ENCODE data around the gene EPM2A.
"Not testable (repeated sequence)": the region's sequence is repeated elsewhere in the genome, so short reads cannot be mapped to it uniquely, and the experiment has no call there.

EPM2A gene

GRCh38 chr6:145733207-145733606 is 2.1 kb downstream of the EPM2A start:
- FAIRE-seq (no peak), DNase-seq (ENCODE audit: extremely low spot score, insufficient read length, low read depth) (no peak)

- DNase-seq (ENCODE audit: extremely low spot score, insufficient read length, low read depth) = no peak
- FAIRE-seq = no peak
Observed at GRCh38 chr6:145731447-145731846, 3.9 kb downstream of the EPM2A start.

- FAIRE-seq = no peak
- DNase-seq (ENCODE audit: extremely low spot score, insufficient read length, low read depth) = no peak
Observed at GRCh38 chr6:145729887-145730286, 5.4 kb downstream of the EPM2A start.

GRCh38 chr6:145728444-145729385 is 6.6 kb downstream of the EPM2A start:
- DNase-seq (ENCODE audit: extremely low spot score, insufficient read length, low read depth) (no peak), FAIRE-seq (no peak)

- DNase-seq (ENCODE audit: extremely low spot score, insufficient read length, low read depth) (no peak), FAIRE-seq (no peak)
Observed at GRCh38 chr6:145727817-145728388, 7.4 kb downstream of the EPM2A start.

- FAIRE-seq (no peak), DNase-seq (ENCODE audit: extremely low spot score, insufficient read length, low read depth) (no peak)
Observed at GRCh38 chr6:145725570-145725969, 9.8 kb downstream of the EPM2A start.

GRCh38 chr6:145723646-145724045 is 11.7 kb downstream of the EPM2A start:
- DNase-seq (ENCODE audit: extremely low spot score, insufficient read length, low read depth) (no peak), FAIRE-seq (no peak)

- no peak for DNase-seq (ENCODE audit: extremely low spot score, insufficient read length, low read depth)
- no peak for FAIRE-seq
Observed at GRCh38 chr6:145722190-145722589, 13.1 kb downstream of the EPM2A start.

- FAIRE-seq = no peak
- DNase-seq (ENCODE audit: extremely low spot score, insufficient read length, low read depth) = no peak
Observed at GRCh38 chr6:145721144-145721543, 14.2 kb downstream of the EPM2A start.

- DNase-seq (ENCODE audit: extremely low spot score, insufficient read length, low read depth) = no peak
Observed at GRCh38 chr6:145715426-145715825, 19.9 kb downstream of the EPM2A start.

GRCh38 chr6:145714731-145715130 is 20.6 kb downstream of the EPM2A start:
- no peak for DNase-seq (ENCODE audit: extremely low spot score, insufficient read length, low read depth)
- no peak for FAIRE-seq

More at GRCh38 chr6:145715426-145715825, 19.9 kb downstream of the EPM2A start:
- no peak for FAIRE-seq

GRCh38 chr6:145713773-145714172 is 21.5 kb downstream of the EPM2A start:
- DNase-seq (ENCODE audit: extremely low spot score, insufficient read length, low read depth) (no peak), FAIRE-seq (no peak)

- FAIRE-seq (no peak), DNase-seq (ENCODE audit: extremely low spot score, insufficient read length, low read depth) (no peak)
Observed at GRCh38 chr6:145711372-145711771, 23.9 kb downstream of the EPM2A start.

GRCh38 chr6:145707397-145707796 is 27.9 kb downstream of the EPM2A start:
- FAIRE-seq = no peak
- DNase-seq (ENCODE audit: extremely low spot score, insufficient read length, low read depth) = no peak

- DNase-seq (ENCODE audit: extremely low spot score, insufficient read length, low read depth) (no peak), FAIRE-seq (no peak)
Observed at GRCh38 chr6:145705561-145705960, 29.8 kb downstream of the EPM2A start.

GRCh38 chr6:145704143-145704781 is 31.1 kb downstream of the EPM2A start:
- DNase-seq (ENCODE audit: extremely low spot score, insufficient read length, low read depth) (no peak), FAIRE-seq (no peak)

GRCh38 chr6:145699462-145699861 is 35.9 kb downstream of the EPM2A start:
- FAIRE-seq (no peak), DNase-seq (ENCODE audit: extremely low spot score, insufficient read length, low read depth) (no peak)

GRCh38 chr6:145697401-145697800 is 37.9 kb downstream of the EPM2A start:
- not testable (repeated sequence) for DNase-seq (ENCODE audit: extremely low spot score, insufficient read length, low read depth); FAIRE-seq

GRCh38 chr6:145694083-145694737 is 41.1 kb downstream of the EPM2A start:
- DNase-seq (ENCODE audit: extremely low spot score, insufficient read length, low read depth) (no peak), FAIRE-seq (no peak)

GRCh38 chr6:145690969-145691368 is 44.4 kb downstream of the EPM2A start:
- FAIRE-seq (no peak), DNase-seq (ENCODE audit: extremely low spot score, insufficient read length, low read depth) (no peak)

Measured in GM18507 (cell line).